Gastroesophageal sphincter (tissue), 4 donors: Measurements from ENCODE around the gene LAMC2. TPM values are rescaled to one million over a fixed set of nuclear protein-coding genes. Genes with fewer than 3 reads are reported as not detected.
A peak's percentile ranks its signal among the peaks of the same experiment; 100 is the strongest.

Experiments
- ATAC-seq: fragments of 150-250 bp; one replicate; pipeline ENCODE4 v1.9.1; 2016; ENCODE audit warnings: mild to moderate bottlenecking, moderate library complexity
- H3K27ac ChIP-seq, 4 donors: fragments of 200-600 bp; sonication (generic) in 3 of 4; 1 replicate in 3 of 4; 2 replicates in 1 of 4; pipeline ENCODE4 v1.5.1; 2016 to 2019
- H3K27me3 ChIP-seq: fragments of 200-600 bp; sonication (generic); one replicate; pipeline ENCODE4 v1.5.1; 2019
- H3K36me3 ChIP-seq, 2 donors: fragments of 200-600 bp; sonication (generic); one replicate each; pipeline ENCODE4 v1.5.1; 2019; ENCODE audit warnings: control low read depth in 1 of 2
- H3K4me1 ChIP-seq, 3 donors: fragments of 200-600 bp; sonication (generic); 1 replicate in 2 of 3; 2 replicates in 1 of 3; pipeline ENCODE4 v1.5.1; 2016 to 2019; ENCODE audit warnings: control low read depth in 2 of 3
- H3K4me3 ChIP-seq, 2 donors: fragments of 200-600 bp; sonication (generic); one replicate each; pipeline ENCODE4 v1.5.1; 2019; ENCODE audit warnings: mild to moderate bottlenecking in 1 of 2, moderate library complexity in 1 of 2
- H3K9me3 ChIP-seq, 3 donors: fragments of 200-600 bp; sonication (generic); one replicate each; pipeline ENCODE4 v1.5.1; 2017 to 2019; ENCODE audit warnings: control low read depth in 2 of 3
- CTCF ChIP-seq, 4 experiments: fragments of 200-600 bp in 2 of 4; fragments of 450-650 bp in 2 of 4; sonication (generic) in 1 of 4; IDR thresholded peaks; one replicate each; pipeline ENCODE4 v1.5.1; 2017 to 2019; ENCODE audit warnings: antibody characterized with exemption in 4 of 4, mild to moderate bottlenecking in 2 of 4, moderate library complexity in 2 of 4
- EP300 ChIP-seq: sonication (generic); formaldehyde crosslinking; IDR thresholded peaks from one replicate; pipeline ENCODE4 v1.6.1; 2017; ENCODE audit warnings: antibody characterized with exemption, mild to moderate bottlenecking
- POLR2A ChIP-seq, 2 donors: fragments of 450-650 bp; IDR thresholded peaks; one replicate each; pipeline ENCODE4 v1.6.1; 2017; ENCODE audit warnings: antibody characterized with exemption in 2 of 2, mild to moderate bottlenecking in 2 of 2, moderate library complexity in 1 of 2
- POLR2AphosphoS5 ChIP-seq: sonication (generic); formaldehyde crosslinking; IDR thresholded peaks from one replicate; pipeline ENCODE4 v1.6.1; 2017; ENCODE audit warnings: antibody characterized with exemption
- WGBS, 2 donors: methylation state at CpG; one replicate each; pipeline ENCODE4 v1.1.5; 2018; ENCODE audit warnings: low coverage in 1 of 2; 5-methylcytosine and 5-hydroxymethylcytosine counted together
- total RNA-seq, 4 donors: library from RNA; depleted of rRNA; stranded (reverse); fragments of >200 nt; gene quantifications; one replicate each; pipeline ENCODE4 v1.1.0, GENCODE V29; 2016

Gene LAMC2
- total RNA-seq, 4 donors from 2014 or later = 10.2 to 43.4 (median 18.4) TPM

DNA sequence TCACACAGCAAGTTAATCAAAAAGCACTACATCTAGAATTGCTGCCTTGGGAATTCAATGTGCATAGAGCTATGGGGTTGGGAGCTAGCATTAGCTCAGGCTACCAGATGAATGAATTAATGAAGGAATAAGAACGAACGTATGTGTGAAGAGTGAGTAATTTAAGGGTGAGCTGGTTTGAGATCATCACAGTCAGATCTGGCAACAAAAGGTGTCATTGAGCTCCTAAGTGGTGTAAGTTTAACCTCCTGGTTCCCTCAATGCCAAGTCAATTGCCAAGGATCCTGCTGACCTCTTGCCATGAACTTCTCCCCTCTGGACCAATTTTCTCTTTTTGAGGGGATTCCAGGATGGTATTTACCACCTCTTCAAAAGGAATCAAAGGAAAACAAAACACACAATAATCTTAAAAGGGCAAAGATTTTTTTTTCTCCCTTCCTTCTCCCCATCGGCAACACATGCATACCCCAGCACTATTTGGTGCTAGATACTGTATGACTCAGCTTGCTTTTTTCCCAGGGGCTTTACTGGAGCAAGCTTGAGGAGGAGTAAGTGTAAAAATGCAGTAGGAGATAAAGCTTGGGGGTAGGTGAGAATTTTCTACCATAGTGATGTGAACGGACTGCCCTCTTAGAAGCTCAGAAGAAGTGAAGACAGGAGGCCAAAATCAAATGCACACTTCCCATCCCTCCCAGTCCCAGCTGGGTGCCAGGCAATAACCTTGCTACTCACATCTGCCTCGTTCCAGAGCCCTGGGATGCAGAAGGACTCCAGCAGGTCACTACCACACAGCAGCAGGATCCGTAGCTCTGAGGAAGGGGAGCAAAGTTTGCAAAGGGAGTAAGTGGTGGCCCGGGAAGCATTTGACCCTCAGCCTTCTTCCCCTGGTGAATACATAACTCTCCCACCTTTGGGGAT, 92.0 kb downstream of the LAMC2 start:
- Histone ChIP-seq H3K4me1 (peaks cover 0 to 21% (median 20%) of the 10 kb centered on the region in 3 donors), H3K9me3 (no peaks in the 10 kb centered on the region), H3K4me3 (no peak overlapping the region), H3K27me3 (no peaks in the 10 kb centered on the region), H3K27ac (no peak overlapping the region), H3K36me3 (no peaks in the 10 kb centered on the region)
- WGBS, 2 donors = 72 to 83% methylated on average over 4 of the region's 7 CpGs
- no peak for ATAC-seq
- TF ChIP-seq EP300 = no peak
- TF ChIP-seq POLR2AphosphoS5 = no peak
- TF ChIP-seq POLR2A (IDR thresholded peaks at IDR 0.05) = no peak
- TF ChIP-seq CTCF (IDR thresholded peaks at IDR 0.05) = no peak

DNA sequence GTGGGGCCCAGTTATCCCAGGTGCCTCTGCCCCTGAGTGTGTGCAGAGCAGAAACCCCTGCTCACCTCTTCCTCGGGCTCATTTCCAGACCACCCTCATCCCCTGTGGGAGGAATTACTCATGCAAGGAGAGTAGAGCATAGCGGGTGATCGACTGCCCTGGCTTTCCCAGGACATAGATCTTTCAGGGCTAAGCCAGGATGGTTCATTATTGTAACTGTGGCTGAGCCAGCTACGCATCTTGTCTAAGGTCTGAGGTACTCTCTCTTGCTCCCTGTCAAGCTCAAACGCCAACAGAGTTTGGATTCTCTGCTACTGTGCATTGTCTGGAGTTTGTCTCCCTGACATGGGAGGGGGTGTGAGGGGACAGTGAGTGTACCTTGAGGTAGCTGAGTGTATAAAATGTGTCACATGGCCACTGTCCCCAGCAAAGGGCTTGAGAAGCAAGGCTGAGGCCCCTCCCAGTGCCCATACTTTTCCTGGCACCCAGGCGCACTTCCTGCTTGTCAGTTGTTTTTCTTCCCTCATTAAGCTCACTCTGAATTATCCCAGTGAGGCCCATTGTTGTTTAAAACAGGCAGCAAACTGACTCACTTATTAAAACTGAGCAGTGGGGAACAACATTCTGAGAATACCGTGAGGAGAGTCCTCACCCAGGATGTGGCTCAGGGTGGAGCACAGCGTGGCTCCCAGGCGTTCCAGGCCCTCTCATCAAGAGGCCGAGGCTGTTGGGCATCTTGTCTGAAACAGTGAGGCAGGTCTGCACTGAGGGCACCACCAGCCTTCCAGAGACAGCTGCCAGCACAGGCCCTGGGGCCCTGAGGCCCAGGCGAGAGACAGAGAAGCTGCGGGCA, 92.9 kb downstream of the LAMC2 start:
- Histone ChIP-seq H3K4me3 (no peak overlapping the region), H3K27ac (peak overlapping the region in 1 of 4 donors; percentile 37), H3K9me3 (no peaks in the 10 kb centered on the region), H3K27me3 (no peaks in the 10 kb centered on the region), H3K36me3 (no peaks in the 10 kb centered on the region), H3K4me1 (peaks cover 0 to 21% (median 20%) of the 10 kb centered on the region in 3 donors)
- ATAC-seq = no peak
- 50 to 53% methylated on average over 2 to 3 of the region's 12 CpGs for WGBS, 2 donors
- no peak for TF ChIP-seq POLR2AphosphoS5
- TF ChIP-seq POLR2A (IDR thresholded peaks at IDR 0.05) = no peak
- no peak for TF ChIP-seq CTCF (IDR thresholded peaks at IDR 0.05)
- TF ChIP-seq EP300 = no peak

- Histone ChIP-seq H3K4me3 (no peak overlapping the region), H3K27me3 (no peaks in the 10 kb centered on the region), H3K4me1 (peaks cover 0 to 21% (median 20%) of the 10 kb centered on the region in 3 donors), H3K9me3 (no peaks in the 10 kb centered on the region), H3K36me3 (no peaks in the 10 kb centered on the region), H3K27ac (peak overlapping the region in 1 of 4 donors; percentile 37)
- no peak for TF ChIP-seq POLR2A (IDR thresholded peaks at IDR 0.05)
- TF ChIP-seq POLR2AphosphoS5 = no peak
- no peak for TF ChIP-seq CTCF (IDR thresholded peaks at IDR 0.05)
- no peak for TF ChIP-seq EP300
- ATAC-seq = no peak
- 77% methylated on average over 3 of the region's 6 CpGs; no CpG with 5 or more reads in 1 of the 2 donors for WGBS, 2 donors
Observed at GRCh38 chr1:183279835-183280234, 93.8 kb downstream of the LAMC2 start.

DNA sequence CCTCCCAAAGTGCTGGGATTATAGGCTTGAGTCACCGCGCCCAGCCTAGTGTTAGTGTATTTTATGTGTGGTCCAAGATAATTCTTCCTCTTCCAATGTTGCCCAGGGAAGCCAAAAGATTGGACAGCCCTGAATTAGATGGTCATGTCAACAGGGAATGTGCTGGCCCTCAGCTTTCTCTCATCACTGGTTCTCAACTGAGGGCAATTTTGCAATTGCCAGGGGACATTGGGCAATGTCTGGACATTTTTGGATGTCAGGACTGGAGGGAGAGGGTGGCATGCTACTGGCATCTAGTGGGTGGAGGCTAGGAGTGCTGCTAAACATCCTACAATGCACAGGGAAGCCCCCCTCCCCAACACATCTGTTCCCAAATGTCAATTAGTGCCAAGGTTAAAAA, 95.0 kb downstream of the LAMC2 start:
- H3K9me3 ChIP-seq = no peaks in the 10 kb centered on the region
- TF ChIP-seq EP300 (no peak), CTCF (IDR thresholded peaks at IDR 0.05) (no peak), POLR2AphosphoS5 (peak; percentile 60)
- ATAC-seq = peak; percentile 57
- 100% methylated on average over 2 of the region's 2 CpGs; no CpG with 5 or more reads in 1 of the 2 donors for WGBS, 2 donors
- H3K36me3 ChIP-seq = no peaks in the 10 kb centered on the region
- no peak overlapping the region for H3K4me3 ChIP-seq
- peaks cover 0 to 21% (median 20%) of the 10 kb centered on the region in 3 donors for H3K4me1 ChIP-seq
- H3K27ac ChIP-seq = peak overlapping the region in 3 of 4 donors; percentile 55 to 75 (median 75)
- H3K27me3 ChIP-seq = no peaks in the 10 kb centered on the region
